ENCODE data around the gene KCNK13.
"Not testable (repeated sequence)": the region's sequence is repeated elsewhere in the genome, so short reads cannot be mapped to it uniquely, and the experiment has no call there.

Gene KCNK13

DNA sequence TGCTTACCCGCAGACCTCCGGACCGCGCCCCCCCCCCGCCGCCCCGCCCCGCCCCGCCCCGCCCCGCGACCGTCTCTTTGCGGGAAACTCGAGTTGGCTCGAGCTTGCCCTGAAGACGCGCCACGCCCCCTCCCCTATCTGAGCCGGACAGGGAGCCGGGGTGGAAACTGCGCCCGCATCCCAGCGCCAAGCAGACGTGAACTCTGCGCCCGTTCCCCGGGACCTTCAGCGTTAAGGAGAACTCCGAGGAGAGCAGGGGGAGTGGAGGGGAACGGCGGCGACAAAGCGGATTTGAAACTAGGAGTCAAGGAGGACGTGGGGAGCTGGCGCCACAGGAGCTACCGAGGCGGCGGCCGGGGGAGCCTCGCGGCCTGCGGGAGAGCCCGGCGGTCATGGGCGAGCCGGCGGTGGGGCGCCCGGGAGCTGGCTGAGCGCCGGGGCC is at the start of gene KCNK13:
KCNK13 (plus strand) TSS at position 310 of the 442 bp plus-strand sequence. CDS start 212 bp downstream, outside the sequence.
- peak in 1 of 2 donors; percentile 16 for DNase-seq

DNA sequence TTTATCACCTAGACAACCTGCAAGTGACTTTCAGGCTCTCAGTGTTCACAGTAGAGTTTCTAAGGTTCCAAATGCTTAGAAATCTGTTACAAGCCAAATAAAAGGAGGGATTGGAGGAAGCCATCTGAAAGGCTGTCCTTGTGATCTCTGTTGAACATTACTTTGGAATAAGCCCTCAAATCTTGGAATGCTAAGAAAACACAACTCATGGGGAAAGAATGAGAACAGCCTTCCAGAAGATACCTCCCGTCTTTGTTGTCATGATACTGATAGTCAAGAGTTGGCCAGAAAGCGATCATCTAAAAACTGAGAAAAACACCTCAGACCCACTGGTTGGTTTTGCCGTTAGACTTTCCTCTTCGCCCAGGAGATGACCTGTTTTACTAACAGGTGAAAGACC is 44.4 kb upstream of the KCNK13 start:
- no peak for DNase-seq

DNA sequence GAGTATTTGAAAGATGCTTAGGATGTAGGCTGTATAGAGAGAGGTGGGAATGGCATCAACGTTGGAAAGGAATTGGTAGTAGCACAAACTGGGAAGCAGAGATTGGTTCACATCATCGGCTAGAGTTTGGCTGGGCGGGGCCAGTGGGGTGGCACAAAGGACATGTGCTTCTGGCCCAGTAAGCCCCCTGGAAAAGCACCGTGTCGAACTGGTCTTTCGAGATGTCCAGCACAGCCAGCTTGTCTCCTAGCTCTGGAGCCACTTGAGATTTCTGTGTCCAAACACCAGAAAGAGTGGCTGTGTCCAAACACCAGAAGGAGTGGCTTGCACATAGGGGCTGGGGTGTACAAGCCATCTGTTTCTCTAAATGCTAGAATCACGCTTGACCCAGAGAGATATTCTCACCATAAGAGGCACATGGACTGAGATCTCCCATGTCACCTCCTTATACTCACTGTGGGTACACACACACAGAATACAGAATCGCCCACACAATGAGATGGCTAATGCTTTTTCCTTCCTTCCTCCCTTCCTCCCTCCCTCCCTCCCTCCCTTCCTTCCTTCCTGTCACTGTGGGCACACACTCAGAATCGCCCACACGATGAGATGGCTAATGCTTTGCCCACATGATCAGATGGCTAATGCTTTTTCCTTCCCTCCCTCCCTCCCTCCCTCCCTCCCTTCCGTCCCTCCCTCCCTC is 41.8 kb upstream of the KCNK13 start:
- DNase-seq = no peak

- DNase-seq = no peak
Measured at GRCh38 chr14:90023176-90023896, 38.5 kb upstream of the KCNK13 start.

- DNase-seq = no peak
Measured at GRCh38 chr14:90024910-90025309, 36.9 kb upstream of the KCNK13 start.

GRCh38 chr14:90026608-90027007 is 35.2 kb upstream of the KCNK13 start:
- not testable (repeated sequence) for DNase-seq

- no peak for DNase-seq
Measured at GRCh38 chr14:90027842-90028241, 34.0 kb upstream of the KCNK13 start.

DNA sequence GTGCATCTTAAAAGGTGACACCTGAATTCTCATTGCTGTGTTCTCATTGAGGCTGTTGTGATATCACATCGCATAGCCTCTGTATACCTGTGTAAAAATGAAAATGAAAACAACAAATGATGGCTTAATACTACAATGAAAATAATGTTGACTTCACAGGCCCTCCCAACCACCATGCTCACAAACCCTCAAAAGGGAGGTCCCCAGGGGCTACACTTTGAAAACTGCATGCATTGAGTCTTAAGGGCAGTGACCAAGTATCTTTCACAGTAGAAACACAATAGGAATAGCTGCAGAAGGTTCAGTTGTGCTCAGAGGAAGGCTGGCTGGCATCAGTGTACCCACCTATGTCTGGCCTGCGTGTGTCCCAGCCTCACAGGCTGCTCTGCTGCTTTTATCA is 27.6 kb upstream of the KCNK13 start:
- DNase-seq = no peak

DNA sequence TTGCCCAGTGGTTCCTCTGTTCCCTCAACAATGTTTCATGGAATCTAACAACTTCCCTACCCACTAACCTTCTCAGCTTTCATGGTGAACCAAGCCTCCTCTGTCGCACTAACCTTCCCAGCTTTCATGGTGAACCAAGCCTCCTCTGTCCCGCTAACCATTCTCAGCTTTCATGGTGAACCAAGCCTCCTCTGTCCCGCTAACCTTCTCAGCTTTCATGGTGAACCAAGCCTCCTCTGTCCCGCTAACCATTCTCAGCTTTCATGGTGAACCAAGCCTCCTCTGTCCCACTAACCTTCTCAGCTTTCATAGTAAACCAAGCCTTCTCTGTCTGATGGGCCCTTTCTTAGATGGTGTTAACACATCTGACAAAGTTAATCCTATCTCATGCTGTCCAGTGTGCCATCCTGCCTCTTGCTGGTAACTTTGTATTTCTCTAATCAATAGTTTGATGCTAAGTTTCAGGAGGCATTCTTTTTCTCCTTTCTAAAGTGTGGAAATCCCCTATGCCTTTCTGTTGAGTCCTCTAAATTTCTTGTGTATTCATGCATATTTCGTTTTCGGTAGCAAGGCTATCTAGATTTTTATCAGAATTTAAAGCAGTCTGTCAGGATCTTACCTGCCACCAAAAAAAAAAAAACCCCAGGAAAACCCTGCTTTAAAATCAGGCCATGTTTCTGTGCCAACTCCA is 26.8 kb upstream of the KCNK13 start:
- DNase-seq = no peak

DNA sequence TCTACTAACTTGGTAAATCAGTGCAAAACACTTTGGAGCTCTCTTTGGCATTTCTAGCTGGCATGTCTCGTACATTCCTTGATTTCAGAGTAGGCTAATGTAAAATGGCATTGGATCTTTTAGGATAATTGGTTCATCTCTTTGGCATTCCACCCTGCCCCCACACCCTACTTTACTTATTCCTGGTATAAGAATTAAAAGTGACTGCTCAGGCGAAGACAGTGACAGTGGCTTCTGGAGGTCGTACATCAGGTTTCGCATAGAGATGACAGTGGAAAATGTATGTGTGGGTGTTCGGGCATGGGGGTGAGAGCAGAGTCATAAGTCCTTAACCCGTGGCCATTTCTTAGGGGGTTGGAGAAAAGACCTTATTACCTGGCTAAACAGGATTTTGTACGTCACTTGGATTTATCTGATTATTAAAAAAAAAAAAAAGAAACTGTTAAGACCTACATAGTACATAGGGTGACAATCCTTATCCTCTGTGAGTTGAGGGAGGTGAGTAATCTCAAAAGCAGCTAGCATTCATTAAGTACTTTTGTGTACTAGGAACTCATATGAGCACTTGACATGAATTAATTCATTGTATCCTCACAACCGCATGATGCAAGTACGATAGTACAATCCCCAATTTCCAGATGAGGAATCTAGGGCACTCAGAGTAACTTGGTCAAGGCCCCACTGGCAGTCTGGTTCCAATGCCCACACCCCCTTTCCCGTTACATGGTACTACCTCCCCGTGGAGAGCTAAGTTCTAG is 22.4 kb upstream of the KCNK13 start:
- no peak for DNase-seq

- no peak for DNase-seq
Measured at GRCh38 chr14:90040411-90040810, 21.4 kb upstream of the KCNK13 start.

GRCh38 chr14:90042496-90043252 is 19.1 kb upstream of the KCNK13 start:
- DNase-seq = no peak

- DNase-seq = no peak
Measured at GRCh38 chr14:90045616-90046015, 16.2 kb upstream of the KCNK13 start.

DNA sequence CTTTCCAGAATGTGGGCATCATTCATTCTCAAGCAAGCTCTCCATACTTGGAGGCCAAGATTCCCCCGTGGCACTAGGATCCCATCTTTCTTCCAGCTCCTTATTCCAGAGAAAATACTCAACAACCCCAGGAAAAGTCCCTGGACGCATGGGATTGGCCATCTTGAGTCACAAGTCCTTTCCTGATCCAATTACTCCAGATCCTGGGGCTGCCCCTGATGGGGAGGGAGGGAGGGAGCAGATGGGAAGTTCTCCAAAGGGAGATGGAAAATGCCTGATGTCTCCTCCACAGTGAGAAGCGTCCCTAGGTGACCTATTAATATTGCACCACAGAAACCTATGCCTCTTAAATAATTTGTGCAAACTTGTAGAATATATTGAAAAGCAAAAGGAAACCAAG is 12.4 kb upstream of the KCNK13 start:
- DNase-seq = no peak

DNA sequence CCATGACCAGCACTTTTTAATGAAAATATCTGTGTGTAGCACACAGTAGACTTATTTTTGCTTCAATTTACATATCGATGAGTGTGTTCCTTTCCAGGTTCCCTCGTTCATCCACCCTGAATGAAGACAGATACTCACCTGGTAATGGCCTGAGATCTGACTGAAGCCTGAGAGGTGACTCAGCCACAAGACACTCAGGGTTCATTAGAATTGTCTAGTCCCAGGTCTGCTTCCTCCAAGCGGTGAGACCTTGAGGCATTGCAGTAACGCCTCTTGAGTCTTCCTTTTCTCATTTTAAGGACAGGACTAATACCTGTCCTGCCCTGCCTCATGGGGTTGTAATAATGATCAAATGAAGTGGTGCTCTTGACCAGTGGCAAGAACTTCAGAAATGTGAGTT is 11.5 kb upstream of the KCNK13 start:
- no peak for DNase-seq

GRCh38 chr14:90053044-90053443 is 8.8 kb upstream of the KCNK13 start:
- DNase-seq = no peak

DNA sequence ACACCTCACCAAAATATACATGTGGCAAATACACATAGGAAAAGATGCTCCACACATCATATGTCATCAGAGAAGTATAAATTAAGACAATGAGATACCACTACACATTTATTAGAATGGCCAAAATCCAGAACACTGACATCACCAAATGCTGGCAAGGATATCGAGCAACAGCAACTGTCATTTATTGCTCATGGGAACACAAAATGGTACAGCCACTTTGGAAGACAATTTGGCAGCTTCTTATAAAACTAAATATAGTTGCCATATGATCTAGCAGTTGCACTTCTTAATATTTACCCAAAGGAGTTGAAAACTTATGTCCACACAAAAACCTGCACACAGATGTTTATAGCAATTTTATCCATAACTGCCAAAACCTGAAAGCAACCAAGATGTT is 7.0 kb upstream of the KCNK13 start:
- DNase-seq = no peak

DNA sequence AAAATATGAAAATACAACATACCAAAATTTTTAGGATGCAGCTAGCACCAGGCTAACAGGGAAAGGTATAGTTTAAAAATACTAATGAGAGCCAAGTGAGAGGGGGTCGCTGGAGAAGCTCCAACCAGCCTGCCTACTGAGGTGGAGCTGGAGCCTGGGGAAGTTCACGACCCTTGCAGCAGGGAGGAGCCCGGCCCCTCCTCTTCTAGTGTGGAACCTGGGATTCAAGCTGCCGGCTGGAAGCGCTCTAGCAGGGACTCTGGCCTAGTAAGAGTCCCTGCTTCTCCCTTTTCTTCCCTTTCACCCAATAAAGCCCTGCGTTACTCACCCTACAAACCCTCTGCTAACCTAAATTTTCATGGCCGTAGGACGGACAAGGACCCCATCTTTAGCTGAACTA is 5.0 kb upstream of the KCNK13 start:
- no peak for DNase-seq

- no peak for DNase-seq
Measured at GRCh38 chr14:90058876-90059458, 2.8 kb upstream of the KCNK13 start.

DNA sequence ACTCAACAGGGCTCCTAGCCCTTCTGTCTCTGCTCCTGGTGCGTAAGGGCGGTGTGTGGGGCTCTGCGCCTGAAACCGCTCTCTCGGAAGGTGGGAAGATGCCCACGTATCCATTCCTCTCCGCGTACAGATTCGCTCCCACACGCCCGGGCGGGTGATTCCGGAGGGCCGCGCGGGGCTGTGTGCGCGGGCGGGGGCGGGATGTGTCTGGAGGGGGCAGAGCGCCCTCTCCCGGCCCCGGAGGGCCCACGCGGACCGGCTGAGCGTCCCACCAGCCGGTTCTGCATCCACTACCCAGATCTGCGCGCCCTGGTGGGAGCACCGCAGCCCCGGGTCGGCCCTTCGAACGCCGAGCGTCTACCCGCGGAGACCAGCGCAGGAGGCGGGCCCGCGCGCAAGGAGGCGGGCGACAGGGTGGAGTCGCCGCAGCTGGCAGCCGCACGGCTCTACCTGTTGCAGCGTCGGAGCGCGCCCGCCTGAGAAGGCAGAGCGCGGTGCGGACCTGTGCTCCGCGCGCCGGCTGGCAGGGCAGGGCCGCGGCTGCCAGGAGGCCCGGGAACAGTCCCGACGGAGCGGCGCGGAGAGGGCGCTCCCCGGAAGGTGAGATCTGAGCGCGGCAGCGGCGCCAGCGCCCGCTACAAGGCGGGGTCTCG is 1.4 kb upstream of the KCNK13 start:
- peak; percentile 51 to 69 for DNase-seq

- peak in 1 of 2 donors; percentile 14 for DNase-seq
Measured at GRCh38 chr14:90060965-90061684, 669 bp upstream of the KCNK13 start.
